IMR-90 (cell line): ENCODE measurements around the gene TIA1. TPM values are rescaled to one million over a fixed set of nuclear protein-coding genes. Genes with fewer than 3 reads are reported as not detected.

ENCODE experiments used
- ATAC-seq: fragments of 200-7000 bp; cut with Tn5 transposase; 2 replicates; pipeline ENCODE4 v1.9.1; 2020; ENCODE audit warnings: low read depth, mild to moderate bottlenecking, moderate library complexity
- BruUV-seq: library from RNA; stranded (reverse); fragments of 400-500 nt; replicated peaks from 2 replicates; lab custom pipeline; 2021; lab: Mats Ljungman, UMichigan
- CTCF ChIA-PET: fragments of 300-600 bp; formaldehyde crosslinking; extraction: SDS; loops from one replicate; lab custom pipeline; 2021; ENCODE audit warnings: antibody characterized with exemption; lab: Yijun Ruan, JAX
- POLR2A ChIA-PET: fragments of 300-600 bp; sonication (Branson Sonifier 250); formaldehyde crosslinking; loops from one replicate; lab custom pipeline; 2022; ENCODE audit warnings: antibody characterized with exemption; ENCODE audit not compliant: unreplicated experiment; lab: Charles Lee
- DNase-seq: peaks from one replicate; pipeline ENCODE4 v3.0.0; 2013
- H2AFZ ChIP-seq: replicated peaks from 2 replicates; pipeline ENCODE3; 2013; ENCODE audit warnings: low read length, mild to moderate bottlenecking; ENCODE audit not compliant: poor library complexity
- H2AK5ac ChIP-seq: 2 replicates; pipeline ENCODE4 v1.6.1; 2013; ENCODE audit warnings: low read depth, low read length, inconsistent platforms
- H2AK9ac ChIP-seq: replicated peaks from 2 replicates; pipeline ENCODE3; 2013; ENCODE audit warnings: mild to moderate bottlenecking, low read depth, low read length, moderate library complexity; ENCODE audit not compliant: poor library complexity
- H2BK120ac ChIP-seq: 2 replicates; pipeline ENCODE4 v1.6.1; 2013; ENCODE audit warnings: low read depth, low read length, inconsistent platforms
- H2BK15ac ChIP-seq: 3 replicates; pipeline ENCODE4 v1.6.1; 2013; ENCODE audit warnings: low read depth, low read length, inconsistent platforms
- H2BK20ac ChIP-seq: 2 replicates; pipeline ENCODE4 v1.6.1; 2013; ENCODE audit warnings: low read depth, mild to moderate bottlenecking, inconsistent platforms, low read length, moderate library complexity
- H2BK5ac ChIP-seq: 2 replicates; pipeline ENCODE4 v1.6.1; 2013; ENCODE audit warnings: mild to moderate bottlenecking, low read depth, low read length, inconsistent platforms; ENCODE audit not compliant: poor library complexity, severe bottlenecking
- H3K14ac ChIP-seq: replicated peaks from 2 replicates; pipeline ENCODE4 v1.6.1; 2013; ENCODE audit warnings: low read depth, low read length, inconsistent platforms
- H3K18ac ChIP-seq: 2 replicates; pipeline ENCODE4 v1.6.1; 2013; ENCODE audit warnings: low read depth, low read length, control low read depth
- H3K23ac ChIP-seq: 2 replicates; pipeline ENCODE4 v1.6.1; 2013; ENCODE audit warnings: low read depth, low read length, inconsistent platforms
- H3K27ac ChIP-seq: 2 replicates; pipeline ENCODE4 v1.5.1; 2013; ENCODE audit warnings: mild to moderate bottlenecking, control low read depth, low read length; ENCODE audit not compliant: insufficient read depth
- H3K27me3 ChIP-seq: 2 replicates; pipeline ENCODE4 v1.6.1; 2013; ENCODE audit warnings: low read length; ENCODE audit not compliant: control insufficient read depth, insufficient read depth
- H3K36me3 ChIP-seq: 2 replicates; pipeline ENCODE4 v1.6.1; 2013; ENCODE audit warnings: low read length, mixed read lengths; ENCODE audit not compliant: control insufficient read depth, insufficient read depth
- H3K4ac ChIP-seq: 2 replicates; pipeline ENCODE4 v1.6.1; 2013; ENCODE audit warnings: low read depth, low read length, inconsistent platforms
- H3K4me1 ChIP-seq: 2 replicates; pipeline ENCODE4 v1.6.1; 2013; ENCODE audit warnings: low read length, mixed read lengths; ENCODE audit not compliant: control insufficient read depth, insufficient read depth
- H3K4me2 ChIP-seq: 2 replicates; pipeline ENCODE4 v1.6.1; 2013; ENCODE audit warnings: low read depth, mild to moderate bottlenecking, control low read depth, low read length, moderate library complexity
- H3K4me3 ChIP-seq: 2 replicates; pipeline ENCODE4 v1.5.1; 2013; ENCODE audit warnings: low read depth, mild to moderate bottlenecking, control low read depth, low read length, moderate library complexity; ENCODE audit not compliant: insufficient read depth
- H3K56ac ChIP-seq: 2 replicates; pipeline ENCODE4 v1.6.1; 2013; ENCODE audit warnings: low read length, inconsistent platforms; ENCODE audit not compliant: insufficient read depth; ENCODE audit errors: extremely low read depth
- H3K79me1 ChIP-seq, 2 experiments: 2 replicates each; pipeline ENCODE4 v1.6.1; 2013; ENCODE audit warnings: low read length in 2 of 2, inconsistent platforms in 1 of 2, low read depth in 1 of 2
- H3K9ac ChIP-seq: 2 replicates; pipeline ENCODE4 v1.6.1; 2013; ENCODE audit warnings: low read depth, low read length, control low read depth
- H3K9me1 ChIP-seq: 2 replicates; pipeline ENCODE4 v1.6.1; 2013; ENCODE audit warnings: low read length, inconsistent platforms; ENCODE audit not compliant: insufficient read depth
- H3K9me3 ChIP-seq: 2 replicates; pipeline ENCODE4 v1.6.1; 2013; ENCODE audit warnings: low read length; ENCODE audit not compliant: control insufficient read depth, insufficient read depth
- H4K20me1 ChIP-seq: 2 replicates; pipeline ENCODE4 v1.6.1; 2013; ENCODE audit warnings: low read length, inconsistent platforms; ENCODE audit not compliant: insufficient read depth
- H4K5ac ChIP-seq: 2 replicates; pipeline ENCODE4 v1.6.1; 2013; ENCODE audit warnings: mild to moderate bottlenecking, low read depth, low read length, control low read depth
- H4K8ac ChIP-seq, 2 experiments: 2 replicates each; pipeline ENCODE4 v1.6.1; 2013; ENCODE audit warnings: low read depth in 2 of 2, low read length in 2 of 2, control low read depth in 1 of 2, inconsistent platforms in 1 of 2
- H4K91ac ChIP-seq: 2 replicates; pipeline ENCODE4 v1.6.1; 2013; ENCODE audit warnings: low read depth, low read length, inconsistent platforms; ENCODE audit not compliant: insufficient read depth
- BHLHE40 ChIP-seq: fragments of 150-350 bp; IDR thresholded peaks from 2 replicates; pipeline ENCODE4 v1.6.1; 2016; ENCODE audit warnings: mild to moderate bottlenecking, low read depth, low read length
- CEBPB ChIP-seq: IDR thresholded peaks from 2 replicates; pipeline ENCODE4 v1.6.1; 2012; ENCODE audit warnings: low read depth, low read length, improper control_type of control experiment
- CHD1 ChIP-seq: IDR thresholded peaks from 2 replicates; pipeline ENCODE4 v1.6.1; 2012; ENCODE audit warnings: low read depth, low read length, improper control_type of control experiment
- ELK1 ChIP-seq: fragments of 150-350 bp; IDR thresholded peaks from 2 replicates; pipeline ENCODE4 v1.6.1; 2016; ENCODE audit warnings: low read depth, mild to moderate bottlenecking, low read length, moderate library complexity, borderline replicate concordance
- FOS ChIP-seq: fragments of 150-350 bp; IDR thresholded peaks from 2 replicates; pipeline ENCODE4 v1.6.1; 2016; ENCODE audit warnings: low read depth, low read length
- MAFK ChIP-seq: IDR thresholded peaks from 2 replicates; pipeline ENCODE4 v1.6.1; 2012; ENCODE audit warnings: low read depth, low read length, improper control_type of control experiment
- MAZ ChIP-seq: IDR thresholded peaks from 2 replicates; pipeline ENCODE4 v1.6.1; 2012; ENCODE audit warnings: low read depth, mild to moderate bottlenecking, low read length, improper control_type of control experiment, moderate library complexity, borderline replicate concordance
- MXI1 ChIP-seq: IDR thresholded peaks from 2 replicates; pipeline ENCODE4 v1.6.1; 2012; ENCODE audit warnings: low read depth, mild to moderate bottlenecking, low read length, moderate library complexity, borderline replicate concordance
- NFE2L2 ChIP-seq: fragments of 150-350 bp; IDR thresholded peaks from 2 replicates; pipeline ENCODE4 v1.6.1; 2016; ENCODE audit warnings: low read depth, mild to moderate bottlenecking, low read length
- POLR2A ChIP-seq: IDR thresholded peaks from 2 replicates; pipeline ENCODE4 v1.6.1; 2012; ENCODE audit warnings: mild to moderate bottlenecking, low read depth, low read length
- RAD21 ChIP-seq: IDR thresholded peaks from 2 replicates; pipeline ENCODE4 v1.6.1; 2012; ENCODE audit warnings: low read length, improper control_type of control experiment
- RCOR1 ChIP-seq: IDR thresholded peaks from 2 replicates; pipeline ENCODE4 v1.6.1; 2012; ENCODE audit warnings: mild to moderate bottlenecking, low read length, improper control_type of control experiment; ENCODE audit not compliant: insufficient replicate concordance
- RFX5 ChIP-seq: IDR thresholded peaks from 2 replicates; pipeline ENCODE4 v1.8.0; 2012; ENCODE audit warnings: low read depth, mild to moderate bottlenecking, low read length, moderate library complexity
- SMC3 ChIP-seq: fragments of 150-350 bp; IDR thresholded peaks from 2 replicates; pipeline ENCODE4 v1.6.1; 2016; ENCODE audit warnings: low read depth, mild to moderate bottlenecking, antibody characterized with exemption, low read length, moderate library complexity
- USF2 ChIP-seq: fragments of 150-350 bp; IDR thresholded peaks from 2 replicates; pipeline ENCODE4 v1.6.1; 2017; ENCODE audit warnings: mild to moderate bottlenecking, antibody characterized with exemption, low read length, low read depth
- WGBS, 2 experiments: methylation state at CpG; one replicate each; pipeline versions ENCODE4 v1.1.5 to v1.1.7; 2013; ENCODE audit warnings: missing lambda C conversion rate in 2 of 2; ENCODE audit not compliant: insufficient read length in 1 of 2; ENCODE audit errors: extremely low coverage in 2 of 2; 5-methylcytosine and 5-hydroxymethylcytosine counted together
- dilution Hi-C: fragments of 300-500 bp; cut with HindIII; formaldehyde crosslinking; loops from one replicate; pipeline ENCODE4 v1.14.3; 2018; ENCODE audit warnings: low sequenced_read_pairs; ENCODE audit not compliant: unreplicated experiment
- in situ Hi-C: fragments of 300-500 bp; cut with MboI; formaldehyde crosslinking; loops from 3 replicates; pipeline ENCODE4 v1.14.3; 2019; ENCODE audit warnings: low sequenced_read_pairs, inconsistent platforms, mixed read lengths
- intact Hi-C: fragments of 100-400 bp; cut with micrococcal nuclease; formaldehyde crosslinking; loops from 2 replicates; pipeline ENCODE4 v1.10.0; 2022
- polyA plus RNA-seq, 3 experiments: library from polyadenylated mRNA; depleted of rRNA; stranded (reverse); fragments of >200 nt; gene quantifications; 2 replicates each; pipeline ENCODE4 v1.2.3, GENCODE V29; 2012; ENCODE audit warnings: low replicate concordance in 1 of 3
- total RNA-seq: library from RNA; depleted of rRNA; stranded (reverse); fragments of >200 nt; gene quantifications from 2 replicates; pipeline ENCODE4 v1.2.3, GENCODE V29; 2012
- TF ChIP-seq, protein P1 (sequence below): conservative IDR thresholded peaks from 2 replicates; pipeline ENCODE4 v1.5.1; 2012; ENCODE audit warnings: mild to moderate bottlenecking, low read depth, low read length, improper control_type of control experiment

TIA1 gene
- total and polyA plus RNA-seq, 2 of the 4 experiments (the other 2 are of a cell fraction), result 72.7 to 103 TPM

DNA sequence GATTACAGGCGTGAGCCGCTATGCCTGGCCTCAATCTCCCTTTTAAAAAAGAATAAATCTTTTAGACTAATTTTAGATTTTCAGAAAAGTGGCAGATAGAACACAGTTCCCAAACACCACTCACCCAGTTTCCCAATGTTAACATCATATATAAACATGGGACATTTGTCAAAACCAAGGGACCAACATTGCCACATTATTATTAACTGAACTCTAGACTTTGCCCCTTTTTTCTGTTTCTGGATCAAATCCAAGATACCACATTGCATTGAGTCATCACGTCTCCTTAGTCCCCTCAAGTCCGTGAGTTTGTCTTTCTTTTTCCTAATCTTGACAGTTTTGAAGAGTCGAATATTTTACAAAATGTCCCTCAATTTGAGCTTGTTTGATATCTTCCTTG is 60.0 kb downstream of the TIA1 start:
- Histone ChIP-seq H2BK15ac (no peak overlapping the region), H3K4me3 (no peak overlapping the region), H3K14ac (no peak overlapping the region), H4K8ac (no peak overlapping the region), H3K56ac (no peak overlapping the region), H3K27me3 (no peaks in the 10 kb centered on the region), H3K4me1 (no peaks in the 10 kb centered on the region), H2BK20ac (no peak overlapping the region), H2BK5ac (no peak overlapping the region), H3K9me3 (no peaks in the 10 kb centered on the region), H3K18ac (no peak overlapping the region), H4K20me1 (no peaks in the 10 kb centered on the region), H2BK120ac (no peak overlapping the region), H3K9me1 (no peaks in the 10 kb centered on the region), H3K4ac (no peak overlapping the region), H2AK5ac (no peak overlapping the region), H3K4me2 (no peak overlapping the region), H2AK9ac (no peak overlapping the region), H3K27ac (no peak overlapping the region), H2AFZ (no peak overlapping the region), H3K79me1 (peaks cover 3 to 10% of the 10 kb centered on the region in 2 experiments; a peak in 3 of 4 replicates), H3K9ac (no peak overlapping the region; the same call in 1 of the 2 replicates), H3K23ac (no peak overlapping the region), H4K91ac (no peak overlapping the region), H4K5ac (no peak overlapping the region), H3K36me3 (no peaks in the 10 kb centered on the region)
- dilution Hi-C loops, result no loop called here
- in situ Hi-C loops, result no loop called here
- no TSS peak for BruUV-seq
- no peak for DNase-seq
- ChIA-PET POLR2A (no interaction called here), CTCF (interaction anchor here (0.9 kb wide), 1 partner anchor 277 kb away, joined by 3 read pairs; no protein-coding TSS in a partner anchor)
- ATAC-seq, result no peak
- WGBS, 2 experiments, result no CpG with 5 or more reads among the region's 5 CpGs
- intact Hi-C loops, result no loop called here
- TF ChIP-seq RCOR1 (no peak), MXI1 (no peak), RFX5 (no peak), CEBPB (no peak), MAZ (no peak), ELK1 (no peak), FOS (no peak), CHD1 (no peak), RAD21 (no peak), SMC3 (no peak), MAFK (no peak), USF2 (no peak), POLR2A (no peak), NFE2L2 (no peak), BHLHE40 (no peak)
- TF ChIP-seq, protein P1, sequence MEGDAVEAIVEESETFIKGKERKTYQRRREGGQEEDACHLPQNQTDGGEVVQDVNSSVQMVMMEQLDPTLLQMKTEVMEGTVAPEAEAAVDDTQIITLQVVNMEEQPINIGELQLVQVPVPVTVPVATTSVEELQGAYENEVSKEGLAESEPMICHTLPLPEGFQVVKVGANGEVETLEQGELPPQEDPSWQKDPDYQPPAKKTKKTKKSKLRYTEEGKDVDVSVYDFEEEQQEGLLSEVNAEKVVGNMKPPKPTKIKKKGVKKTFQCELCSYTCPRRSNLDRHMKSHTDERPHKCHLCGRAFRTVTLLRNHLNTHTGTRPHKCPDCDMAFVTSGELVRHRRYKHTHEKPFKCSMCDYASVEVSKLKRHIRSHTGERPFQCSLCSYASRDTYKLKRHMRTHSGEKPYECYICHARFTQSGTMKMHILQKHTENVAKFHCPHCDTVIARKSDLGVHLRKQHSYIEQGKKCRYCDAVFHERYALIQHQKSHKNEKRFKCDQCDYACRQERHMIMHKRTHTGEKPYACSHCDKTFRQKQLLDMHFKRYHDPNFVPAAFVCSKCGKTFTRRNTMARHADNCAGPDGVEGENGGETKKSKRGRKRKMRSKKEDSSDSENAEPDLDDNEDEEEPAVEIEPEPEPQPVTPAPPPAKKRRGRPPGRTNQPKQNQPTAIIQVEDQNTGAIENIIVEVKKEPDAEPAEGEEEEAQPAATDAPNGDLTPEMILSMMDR, result no peak
